GM19438 (cell line): ENCODE data around the gene PURB.
A peak's percentile ranks its signal among the peaks of the same experiment; 100 is the strongest.
"Not testable (repeated sequence)": the region's sequence is repeated elsewhere in the genome, so short reads cannot be mapped to it uniquely, and the experiment has no call there.

Experiments used
- ATAC-seq: cut with Tn5 transposase; IDR thresholded peaks from one replicate; pipeline ENCODE4 v1.9.1; 2021; ENCODE audit warnings: low read depth; ENCODE audit not compliant: unreplicated experiment

Gene PURB

DNA sequence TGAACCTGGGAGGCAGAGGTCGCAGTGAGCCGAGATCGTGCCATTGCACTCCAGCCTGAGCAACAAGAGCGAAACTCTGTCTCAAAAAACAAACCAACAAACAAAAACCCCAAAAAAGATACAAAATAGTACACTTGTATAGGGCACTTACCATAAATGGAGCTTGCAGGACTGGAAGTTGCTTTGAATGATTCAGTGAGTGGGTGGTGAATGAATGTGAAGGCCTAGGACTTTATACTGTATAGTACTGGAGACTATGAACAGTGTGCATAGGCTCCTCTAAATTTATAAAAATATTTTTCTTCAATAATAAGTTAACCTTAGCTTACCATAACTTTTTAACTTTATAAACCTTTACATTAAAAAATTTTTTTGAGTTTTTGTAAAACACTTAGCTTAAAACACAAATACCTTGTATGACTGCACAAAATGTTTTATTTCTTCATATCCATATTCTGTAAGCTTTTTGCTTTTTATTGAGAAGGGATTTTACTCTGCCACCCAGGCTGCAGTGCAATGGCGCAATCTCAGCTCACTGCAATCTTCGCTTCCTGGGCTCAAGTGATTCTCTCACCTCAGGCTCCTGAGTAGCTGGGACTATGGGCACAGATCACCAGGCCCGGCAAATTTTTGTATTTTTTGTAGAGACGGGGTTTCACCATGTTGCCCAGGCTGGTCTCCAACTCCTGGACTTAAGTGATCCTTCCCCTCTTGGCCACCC lies 30.5 kb downstream of the PURB start:
- ATAC-seq = no peak

DNA sequence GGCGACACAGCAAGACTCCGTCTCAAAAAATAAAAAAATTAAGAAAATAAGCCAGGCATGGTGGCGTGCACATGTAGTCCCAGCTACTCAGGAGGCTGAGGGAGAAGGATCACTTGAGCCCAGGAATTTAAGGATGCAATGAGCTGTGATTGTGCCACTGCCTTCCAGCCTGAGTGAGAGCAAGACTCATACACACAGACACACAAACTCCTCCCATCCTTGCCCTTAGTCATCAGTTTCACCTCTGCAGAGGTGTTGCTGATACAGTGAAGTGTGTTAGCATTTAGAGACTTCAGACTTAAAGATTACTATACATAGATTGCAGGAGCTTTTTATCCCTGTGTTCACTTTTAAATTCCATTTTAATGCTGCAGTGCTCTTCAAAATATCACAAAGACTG lies 31.9 kb downstream of the PURB start:
- ATAC-seq = no peak

DNA sequence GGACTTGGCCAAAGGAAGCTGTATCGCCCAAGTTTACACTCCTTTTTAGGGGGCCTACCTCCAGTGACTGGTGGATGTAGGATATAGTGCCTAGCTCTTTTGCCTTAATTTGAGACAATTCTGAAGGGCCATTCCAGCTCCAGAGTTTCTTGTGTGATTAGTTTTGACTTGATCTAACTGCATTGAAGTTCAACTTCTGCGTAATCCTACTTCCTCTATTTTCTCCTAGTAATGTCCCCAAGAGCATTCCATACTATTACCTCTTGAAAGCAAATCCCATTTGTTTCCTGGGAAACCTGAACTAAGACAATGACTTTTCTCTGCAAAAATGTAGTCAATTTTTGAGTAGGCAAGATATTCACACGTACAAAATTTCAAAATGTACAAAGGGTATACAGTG lies 32.7 kb downstream of the PURB start:
- no peak for ATAC-seq

DNA sequence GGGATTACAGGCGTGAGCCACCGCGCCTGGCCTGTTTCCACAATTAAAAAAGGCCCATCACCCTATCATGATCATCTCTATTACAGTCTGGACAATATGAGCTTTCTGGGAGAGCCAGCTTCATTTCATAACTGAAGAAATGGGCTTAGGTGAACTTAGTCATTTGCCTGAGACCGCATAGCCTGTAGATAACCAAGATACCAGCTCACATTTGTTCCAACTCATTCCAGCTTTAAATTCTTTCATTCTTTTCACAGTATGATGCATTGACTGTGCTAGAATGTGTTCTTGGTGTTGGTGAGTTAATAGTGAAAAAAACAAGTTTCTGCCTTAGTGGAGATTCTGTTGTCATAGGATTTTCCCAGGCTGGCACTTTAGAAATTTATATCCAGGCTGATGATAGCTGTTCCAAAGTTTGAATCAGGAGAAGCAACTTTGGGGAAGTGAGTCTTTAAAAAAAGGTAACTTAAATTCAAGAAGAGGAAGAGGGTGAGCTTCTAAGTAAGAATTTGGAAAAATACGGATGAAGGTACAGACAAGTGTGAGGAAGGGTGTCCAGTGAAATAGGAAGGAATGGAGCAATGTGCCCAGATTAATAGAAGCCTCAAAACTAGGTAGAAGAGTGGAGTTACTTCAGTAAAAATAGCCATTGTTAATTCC lies 35.3 kb downstream of the PURB start:
- ATAC-seq = no peak

DNA sequence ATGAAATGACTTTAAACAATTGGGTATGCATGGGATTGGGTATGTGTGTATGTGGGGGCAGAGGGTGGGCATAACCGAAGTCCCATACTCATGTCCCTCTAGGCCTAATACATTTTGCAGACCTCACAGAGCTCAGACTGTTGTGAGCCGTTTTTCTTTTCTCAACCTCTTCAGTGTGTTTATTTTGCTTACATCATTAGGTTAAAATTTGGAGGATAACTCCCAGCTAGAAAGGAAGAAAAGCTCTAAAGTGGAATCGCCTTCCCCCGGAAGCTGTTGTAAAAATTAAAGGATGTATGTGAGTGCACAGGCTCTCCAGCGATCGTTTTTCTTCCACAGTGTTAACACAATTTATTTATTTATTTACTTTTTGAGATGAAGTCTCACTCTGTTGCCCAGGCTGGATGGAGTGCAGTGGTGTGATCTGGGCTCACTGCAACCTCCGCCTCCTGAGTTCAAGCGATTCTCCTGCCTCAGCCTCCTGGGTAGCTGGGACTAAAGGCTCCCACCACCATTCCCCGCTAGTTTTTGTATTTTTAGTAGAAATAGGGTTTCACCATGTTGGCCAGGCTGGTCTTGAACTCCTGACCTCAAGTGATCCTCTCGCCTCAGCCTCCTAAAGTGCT lies 36.0 kb downstream of the PURB start:
- no peak for ATAC-seq

DNA sequence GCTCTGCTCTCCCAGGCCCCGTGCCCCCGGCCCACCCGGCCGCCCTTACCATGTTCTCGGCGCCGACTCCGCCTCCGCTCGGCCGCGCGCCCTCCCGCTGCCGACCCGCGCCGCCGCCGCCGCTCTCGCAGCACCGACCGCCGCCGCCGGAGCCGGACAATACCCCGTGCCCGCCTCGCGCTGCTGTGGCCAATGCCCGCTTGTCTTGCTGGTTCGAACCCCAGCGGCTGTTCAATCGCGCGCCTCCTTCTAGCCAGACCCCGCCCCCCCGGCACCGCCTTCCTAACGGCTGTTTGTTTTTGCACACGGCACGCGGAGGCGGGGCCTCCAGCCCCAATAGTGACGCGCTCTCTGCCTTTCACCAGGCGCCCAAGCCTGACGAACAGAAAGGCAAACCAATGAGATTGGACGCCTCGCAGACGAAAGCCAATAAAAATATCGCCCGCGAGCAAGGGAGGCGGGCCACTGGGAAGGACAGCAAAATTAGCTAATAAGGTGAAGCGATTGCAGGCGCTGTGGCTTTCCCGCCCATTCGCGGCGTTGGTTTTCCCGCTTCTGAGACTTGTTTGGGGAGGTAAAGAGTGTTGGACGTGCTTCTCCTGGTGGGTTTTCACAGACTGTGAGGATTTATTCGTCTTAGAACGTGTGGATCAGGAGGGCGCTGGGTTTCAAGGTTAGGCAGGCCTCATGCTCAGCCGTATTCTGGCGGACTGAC lies 37.3 kb downstream of the PURB start, which contains the start of gene H2AZ2:
H2AZ2 (minus strand) TSS at position 168 of the 715 bp plus-strand sequence; CDS start at position 52, 116 bp downstream.
- peak; percentile 83 for ATAC-seq

DNA sequence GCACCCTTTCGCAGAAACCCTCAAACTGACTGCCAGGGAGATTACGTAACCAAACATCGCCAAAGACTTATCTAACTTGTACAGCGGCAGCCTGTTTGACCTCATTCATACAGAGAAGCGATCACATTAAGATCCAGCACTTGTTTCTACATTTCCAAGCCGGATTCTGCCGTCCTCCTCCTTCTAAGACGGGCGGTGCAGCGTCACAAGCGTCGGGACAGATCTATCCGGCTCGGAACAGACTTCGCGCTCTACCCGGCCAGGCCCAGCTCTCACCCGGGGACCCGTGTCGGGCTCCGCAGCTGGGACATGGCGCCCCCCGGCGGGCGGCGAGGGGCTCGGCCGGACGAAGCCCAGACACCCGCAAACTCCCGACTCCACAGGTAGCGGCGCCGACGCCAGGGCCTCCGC lies 37.8 kb downstream of the PURB start:
- ATAC-seq = peak; percentile 65

DNA sequence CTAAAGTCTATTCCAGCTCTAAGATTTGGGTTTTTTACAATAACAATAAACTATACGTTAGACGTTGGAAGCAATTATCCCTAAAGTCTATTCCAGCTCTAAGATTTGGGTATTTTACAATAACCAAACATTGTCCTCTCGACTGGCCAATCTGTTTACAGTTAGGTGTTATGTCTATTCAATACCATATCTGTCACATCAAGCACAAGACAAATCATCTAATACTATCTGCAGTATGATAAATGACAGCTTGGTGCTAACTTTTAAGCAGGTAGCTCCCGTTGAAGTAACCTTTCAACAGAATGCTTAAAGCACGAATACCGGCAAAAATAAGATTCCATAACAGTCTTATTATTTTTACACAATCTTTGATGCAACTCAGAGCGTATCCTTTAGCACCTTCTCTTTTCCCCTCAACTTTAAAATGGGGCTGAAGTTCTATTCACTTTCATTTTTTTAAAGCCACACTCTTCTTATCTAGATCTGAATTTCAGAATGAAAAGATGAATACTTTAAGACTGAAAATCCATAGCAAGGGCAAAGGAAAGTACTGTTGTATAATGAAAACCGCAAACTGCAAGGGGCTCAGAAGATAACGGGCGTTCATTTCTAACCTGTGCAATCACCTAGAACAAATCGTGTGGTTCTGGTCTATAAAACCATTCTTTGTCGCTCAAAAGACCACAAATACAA lies 38.4 kb downstream of the PURB start:
- no peak for ATAC-seq

DNA sequence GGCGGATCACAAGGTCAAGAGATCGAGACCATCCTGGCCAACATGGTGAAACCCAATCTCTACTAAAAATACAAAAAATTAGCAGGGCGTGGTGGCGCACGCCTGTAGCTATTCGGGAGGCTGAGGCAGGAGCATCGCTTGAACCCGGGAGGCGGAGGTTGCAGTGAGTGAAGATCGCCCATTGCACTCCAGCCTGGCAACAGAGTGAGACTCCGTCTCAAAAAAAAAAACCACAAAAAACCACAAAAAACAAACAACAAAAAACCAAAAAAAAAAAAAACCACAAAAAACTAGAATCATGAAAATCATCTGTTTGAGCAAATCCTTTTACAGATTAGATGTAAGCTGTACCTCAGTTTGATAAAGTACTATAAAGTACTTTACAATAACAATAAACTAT lies 38.9 kb downstream of the PURB start:
- not testable (repeated sequence) for ATAC-seq

DNA sequence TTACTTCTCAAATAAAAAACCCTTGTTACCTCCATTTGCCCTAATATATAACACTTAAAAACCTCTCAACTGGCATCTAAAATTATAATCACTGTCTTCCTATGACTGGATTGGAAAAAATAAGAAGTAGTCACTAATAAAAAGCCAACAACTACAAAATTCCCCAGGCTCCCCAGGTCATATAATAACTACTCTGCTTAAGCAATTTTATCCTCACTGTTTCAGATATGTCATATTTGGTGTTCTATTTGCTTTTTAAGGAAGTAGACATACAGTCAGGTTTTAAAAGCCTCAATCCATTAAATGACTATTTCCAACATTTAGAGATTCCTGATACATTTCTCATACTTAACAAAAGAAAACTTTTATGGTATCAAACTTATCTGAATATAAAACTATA lies 39.9 kb downstream of the PURB start:
- no peak for ATAC-seq

DNA sequence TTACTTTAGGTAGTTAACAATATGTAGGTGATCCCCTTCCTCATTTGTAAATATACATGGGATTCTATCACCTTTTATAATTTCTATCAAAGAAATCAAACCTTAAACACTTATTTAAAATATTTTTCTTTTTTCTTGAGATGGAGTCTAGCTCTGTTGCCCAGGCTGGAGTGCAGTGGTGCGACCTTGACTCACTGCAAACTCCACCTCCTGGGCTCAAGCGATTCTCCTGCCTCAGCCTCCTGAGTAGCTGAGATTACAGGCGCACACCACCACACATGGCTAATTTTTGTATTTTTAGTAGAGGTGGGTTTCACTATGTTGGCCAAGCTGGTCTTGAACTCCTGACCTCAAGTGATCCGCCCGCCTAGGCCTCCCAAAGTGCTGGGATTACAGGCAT lies 41.9 kb downstream of the PURB start:
- not testable (repeated sequence) for ATAC-seq

DNA sequence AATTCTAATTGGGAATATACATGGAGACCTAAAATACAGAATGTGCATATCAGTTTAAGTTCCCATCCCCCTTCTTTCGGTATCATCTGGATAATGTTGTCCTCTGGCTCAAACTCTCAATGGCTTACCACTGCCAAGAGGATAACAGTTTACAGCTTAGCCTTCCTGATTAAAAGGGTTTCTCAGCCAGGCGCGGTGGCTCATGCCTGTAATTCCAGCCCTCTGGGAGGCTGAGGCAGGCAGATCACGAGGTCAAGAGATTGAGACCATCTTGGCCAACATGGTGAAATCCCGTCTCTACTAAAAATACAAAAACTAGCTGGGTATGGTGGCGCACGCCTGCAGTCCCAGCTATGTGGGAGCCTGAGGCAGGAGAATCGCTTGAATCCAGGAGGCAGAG lies 42.7 kb downstream of the PURB start:
- ATAC-seq = not testable (repeated sequence)

DNA sequence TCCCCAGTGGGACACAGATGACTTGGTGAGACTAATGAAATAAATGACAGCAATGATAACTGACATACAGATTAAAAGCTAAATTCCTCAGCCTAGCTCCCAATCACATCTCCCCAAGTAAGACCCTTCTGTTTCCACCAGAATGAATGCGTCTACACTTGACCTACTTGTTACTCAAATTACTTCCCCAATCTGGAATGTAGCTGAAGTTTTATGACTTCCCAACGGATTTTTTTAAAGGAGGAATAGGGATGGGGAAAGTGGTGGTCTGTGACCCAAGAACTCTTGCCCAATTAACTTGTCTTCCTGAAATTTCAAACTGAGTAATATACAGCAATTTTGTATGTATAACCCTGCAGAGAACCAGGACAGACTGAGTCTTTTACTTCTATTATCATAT lies 46.6 kb downstream of the PURB start:
- ATAC-seq = no peak

DNA sequence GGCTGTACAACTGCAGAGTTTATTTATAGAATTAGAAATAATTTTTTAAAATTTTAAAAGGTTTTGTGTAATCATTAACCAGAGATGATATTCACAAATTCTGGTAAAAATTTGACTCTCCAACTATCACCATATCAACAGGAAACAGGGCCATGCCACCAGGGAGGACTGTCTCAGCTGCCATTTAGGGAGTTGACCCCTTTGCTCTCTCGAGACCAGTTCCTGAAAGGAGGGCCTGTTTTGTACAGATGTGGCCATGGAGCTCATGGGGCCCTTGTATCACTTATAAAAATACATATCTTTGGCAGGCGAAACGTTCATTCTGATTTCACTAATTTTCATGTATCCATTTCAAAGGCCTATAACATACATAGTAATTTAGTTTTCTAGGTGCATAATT lies 57.8 kb downstream of the PURB start:
- ATAC-seq = no peak
